GM23338 (cell line): ENCODE results near the gene SLC35F6. TPM values are rescaled to one million over a fixed set of nuclear protein-coding genes. Genes with fewer than 3 reads are reported as not detected.

ENCODE experiments used
- ATAC-seq: fragments of 200-7000 bp; cut with Tn5 transposase; 3 replicates; pipeline ENCODE4 v1.9.1; 2020
- DNase-seq: peaks from one replicate; pipeline ENCODE4 v3.0.0-alpha.2; 2015; ENCODE audit warnings: low spot score
- H2AFZ ChIP-seq: fragments of 200-600 bp; sonication (generic); 2 replicates; pipeline ENCODE4 v1.8.0; 2016; ENCODE audit warnings: antibody characterized with exemption, mild to moderate bottlenecking, moderate library complexity
- H3F3A ChIP-seq: fragments of 200-600 bp; sonication (generic); replicated peaks from 2 replicates; pipeline ENCODE4 v1.8.0; 2017; ENCODE audit warnings: antibody characterized with exemption, mixed run types, low read depth
- H3K27ac ChIP-seq: fragments of 200-600 bp; sonication (generic); 2 replicates; pipeline ENCODE4 v1.6.1; 2016; ENCODE audit warnings: low read depth
- H3K27me3 ChIP-seq: fragments of 200-600 bp; sonication (generic); 2 replicates; pipeline ENCODE4 v1.8.0; 2016; ENCODE audit warnings: mild to moderate bottlenecking, mixed run types, moderate library complexity; ENCODE audit not compliant: insufficient read depth
- H3K36me3 ChIP-seq: fragments of 200-600 bp; sonication (generic); 2 replicates; pipeline ENCODE4 v1.8.0; 2016; ENCODE audit warnings: mild to moderate bottlenecking; ENCODE audit not compliant: insufficient read depth
- H3K4me1 ChIP-seq: fragments of 200-600 bp; sonication (generic); 2 replicates; pipeline ENCODE4 v1.8.0; 2016; ENCODE audit warnings: mild to moderate bottlenecking, moderate library complexity; ENCODE audit not compliant: insufficient read depth
- H3K4me2 ChIP-seq: fragments of 200-600 bp; sonication (generic); 2 replicates; pipeline ENCODE4 v1.7.1; 2017; ENCODE audit warnings: mixed run types
- H3K4me3 ChIP-seq: fragments of 200-600 bp; sonication (generic); 2 replicates; pipeline ENCODE4 v1.6.1; 2016; ENCODE audit warnings: mixed run types
- H3K79me2 ChIP-seq: fragments of 200-600 bp; sonication (generic); replicated peaks from 2 replicates; pipeline ENCODE4 v1.8.0; 2017; ENCODE audit warnings: mild to moderate bottlenecking; ENCODE audit not compliant: insufficient read depth
- H3K9me2 ChIP-seq: fragments of 200-600 bp; sonication (generic); 2 replicates; pipeline ENCODE4 v1.8.0; 2017; ENCODE audit not compliant: insufficient read depth
- H4K20me1 ChIP-seq: fragments of 200-600 bp; sonication (generic); replicated peaks from 2 replicates; pipeline ENCODE4 v1.8.0; 2017; ENCODE audit warnings: mild to moderate bottlenecking; ENCODE audit not compliant: insufficient read depth
- H3K27ac Mint-ChIP-seq: 2 replicates; pipeline ENCODE4 v1.8.0; 2020; ENCODE audit warnings: inconsistent platforms, mild to moderate bottlenecking, moderate library complexity, mixed read lengths
- H3K27me3 Mint-ChIP-seq: 3 replicates; pipeline ENCODE4 v1.8.0; 2022; ENCODE audit warnings: low read depth, mild to moderate bottlenecking, moderate library complexity, mixed read lengths, inconsistent platforms; ENCODE audit not compliant: insufficient read depth, poor library complexity
- H3K36me3 Mint-ChIP-seq: 3 replicates; pipeline ENCODE4 v1.8.0; 2021; ENCODE audit warnings: low read depth, mild to moderate bottlenecking, inconsistent platforms, moderate library complexity, mixed read lengths
- H3K4me1 Mint-ChIP-seq: 3 replicates; pipeline ENCODE4 v1.8.0; 2020; ENCODE audit warnings: mild to moderate bottlenecking, inconsistent platforms, mixed read lengths
- H3K4me3 Mint-ChIP-seq: 3 replicates; pipeline ENCODE4 v1.8.0; 2021; ENCODE audit warnings: moderate library complexity, mild to moderate bottlenecking, inconsistent platforms, mixed read lengths
- H3K9me3 Mint-ChIP-seq: 3 replicates; pipeline ENCODE4 v1.8.0; 2020; ENCODE audit warnings: moderate library complexity, mild to moderate bottlenecking, inconsistent platforms, mixed read lengths
- CREB1 ChIP-seq: fragments of 250-450 bp; sonication (Bioruptor Pico); IDR thresholded peaks from 2 replicates; pipeline ENCODE4 v1.5.0; 2020; ENCODE audit warnings: low read depth, mild to moderate bottlenecking, moderate library complexity
- EZH2 ChIP-seq: fragments of 200-600 bp; sonication (generic); IDR thresholded peaks from one replicate; pipeline ENCODE4 v1.8.0; 2017; ENCODE audit warnings: antibody characterized with exemption, mild to moderate bottlenecking, low read depth; ENCODE audit not compliant: unreplicated experiment
- EZH2phosphoT487 ChIP-seq: fragments of 200-600 bp; sonication (generic); IDR thresholded peaks from one replicate; pipeline ENCODE4 v1.8.1; 2018; ENCODE audit warnings: antibody characterized with exemption; ENCODE audit not compliant: unreplicated experiment
- JUNB ChIP-seq: IDR thresholded peaks from one replicate; pipeline ENCODE4 v1.6.1; 2016; ENCODE audit warnings: antibody characterized with exemption; ENCODE audit not compliant: unreplicated experiment
- NANOG ChIP-seq: IDR thresholded peaks from 2 replicates; pipeline ENCODE4 v1.6.1; 2016; ENCODE audit warnings: antibody characterized with exemption, borderline replicate concordance
- STAT1 ChIP-seq: IDR thresholded peaks from one replicate; pipeline ENCODE4 v1.6.1; 2016; ENCODE audit warnings: antibody characterized with exemption; ENCODE audit not compliant: unreplicated experiment
- ZNF114 ChIP-seq: fragments of 250-450 bp; sonication (Bioruptor Pico); IDR thresholded peaks from 2 replicates; pipeline ENCODE4 v1.5.0; 2020; ENCODE audit warnings: mild to moderate bottlenecking, moderate library complexity
- ZNF331 ChIP-seq: fragments of 250-450 bp; sonication (Bioruptor Pico); IDR thresholded peaks from 2 replicates; pipeline ENCODE4 v1.5.0; 2020; ENCODE audit warnings: low read depth, mild to moderate bottlenecking, moderate library complexity
- polyA plus RNA-seq: library from polyadenylated mRNA; unstranded; fragments of >200 nt; fragmentation: Nextera tagmentation; extraction: Ambion mirVana; gene quantifications from 2 replicates; pipeline ENCODE4 v1.2.1, GENCODE V29; 2016
- total RNA-seq: library from RNA; depleted of rRNA; stranded (reverse); fragments of >200 nt; shearing (Covaris generic); gene quantifications from 2 replicates; pipeline ENCODE4 v1.2.3, GENCODE V29; 2014
- TF ChIP-seq, protein P1 (sequence below): IDR thresholded peaks from one replicate; pipeline ENCODE4 v1.6.1; 2018; ENCODE audit warnings: antibody characterized with exemption; ENCODE audit not compliant: unreplicated experiment
- TF ChIP-seq, protein P2 (sequence below): IDR thresholded peaks from 2 replicates; pipeline ENCODE4 v1.6.1; 2016; ENCODE audit warnings: antibody characterized with exemption
- TF ChIP-seq, protein P3 (sequence below), 2 experiments: fragments of 200-600 bp in 1 of 2; sonication (generic) in 1 of 2; conservative IDR thresholded peaks; 2 replicates each; pipeline versions ENCODE4 v1.5.1 to v1.6.1; 2016 to 2017; ENCODE audit warnings: antibody characterized with exemption in 2 of 2, low read depth in 2 of 2, mild to moderate bottlenecking in 2 of 2, moderate library complexity in 1 of 2
- TF ChIP-seq, protein P4 (sequence below): fragments of 250-450 bp; sonication (Bioruptor Pico); IDR thresholded peaks from 2 replicates; pipeline ENCODE4 v1.5.0; 2020; ENCODE audit warnings: mild to moderate bottlenecking, moderate library complexity

SLC35F6 gene
- total and polyA plus RNA-seq, 2 experiments from 2014 or later: 6.0 to 15.0 TPM

DNA sequence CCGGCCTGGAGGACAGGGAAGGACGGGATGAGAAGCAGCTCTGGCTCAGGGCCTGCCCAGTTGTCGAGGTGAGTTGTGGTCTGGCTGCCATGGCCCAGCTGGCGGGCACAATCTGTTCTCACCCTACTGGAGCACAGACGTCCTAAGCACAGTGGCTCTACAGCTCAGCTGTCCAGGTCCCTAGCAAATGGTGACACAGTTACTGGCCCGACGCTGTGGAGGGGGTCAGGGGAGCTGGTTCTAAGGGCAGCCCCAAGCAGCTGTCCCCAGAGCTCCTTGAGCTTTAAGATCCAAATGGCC lies 38.6 kb upstream of the SLC35F6 start (continued):
- TF ChIP-seq STAT1 (no peak), JUNB (no peak)
- TF ChIP-seq, protein P1, sequence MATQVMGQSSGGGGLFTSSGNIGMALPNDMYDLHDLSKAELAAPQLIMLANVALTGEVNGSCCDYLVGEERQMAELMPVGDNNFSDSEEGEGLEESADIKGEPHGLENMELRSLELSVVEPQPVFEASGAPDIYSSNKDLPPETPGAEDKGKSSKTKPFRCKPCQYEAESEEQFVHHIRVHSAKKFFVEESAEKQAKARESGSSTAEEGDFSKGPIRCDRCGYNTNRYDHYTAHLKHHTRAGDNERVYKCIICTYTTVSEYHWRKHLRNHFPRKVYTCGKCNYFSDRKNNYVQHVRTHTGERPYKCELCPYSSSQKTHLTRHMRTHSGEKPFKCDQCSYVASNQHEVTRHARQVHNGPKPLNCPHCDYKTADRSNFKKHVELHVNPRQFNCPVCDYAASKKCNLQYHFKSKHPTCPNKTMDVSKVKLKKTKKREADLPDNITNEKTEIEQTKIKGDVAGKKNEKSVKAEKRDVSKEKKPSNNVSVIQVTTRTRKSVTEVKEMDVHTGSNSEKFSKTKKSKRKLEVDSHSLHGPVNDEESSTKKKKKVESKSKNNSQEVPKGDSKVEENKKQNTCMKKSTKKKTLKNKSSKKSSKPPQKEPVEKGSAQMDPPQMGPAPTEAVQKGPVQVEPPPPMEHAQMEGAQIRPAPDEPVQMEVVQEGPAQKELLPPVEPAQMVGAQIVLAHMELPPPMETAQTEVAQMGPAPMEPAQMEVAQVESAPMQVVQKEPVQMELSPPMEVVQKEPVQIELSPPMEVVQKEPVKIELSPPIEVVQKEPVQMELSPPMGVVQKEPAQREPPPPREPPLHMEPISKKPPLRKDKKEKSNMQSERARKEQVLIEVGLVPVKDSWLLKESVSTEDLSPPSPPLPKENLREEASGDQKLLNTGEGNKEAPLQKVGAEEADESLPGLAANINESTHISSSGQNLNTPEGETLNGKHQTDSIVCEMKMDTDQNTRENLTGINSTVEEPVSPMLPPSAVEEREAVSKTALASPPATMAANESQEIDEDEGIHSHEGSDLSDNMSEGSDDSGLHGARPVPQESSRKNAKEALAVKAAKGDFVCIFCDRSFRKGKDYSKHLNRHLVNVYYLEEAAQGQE: no peak

DNA sequence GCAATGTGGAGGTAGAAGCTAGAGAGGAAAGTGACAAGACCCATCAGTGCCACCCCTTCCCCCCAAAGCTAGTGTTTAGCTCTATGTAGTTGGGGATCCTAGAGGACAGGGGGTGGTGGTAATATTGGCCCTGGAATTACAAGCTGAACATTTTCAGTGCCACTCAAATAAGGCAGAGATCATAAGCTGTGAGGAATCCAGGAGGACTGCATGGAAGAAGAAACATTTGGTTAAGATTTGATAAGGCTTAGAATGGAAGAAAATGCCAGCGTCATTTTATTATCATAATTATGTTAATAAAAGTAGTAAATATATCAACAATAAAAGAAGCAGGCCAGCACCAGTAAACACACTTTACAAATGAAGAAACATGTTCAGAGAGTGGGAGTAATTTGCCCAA lies 37.9 kb upstream of the SLC35F6 start:
- H3K27ac Mint-ChIP-seq: no peak overlapping the region
- Histone ChIP-seq H3K27ac (no peak overlapping the region), H2AFZ (no peak overlapping the region), H3K27me3 (no peaks in the 10 kb centered on the region), H3K4me2 (no peak overlapping the region), H3K9me2 (no peaks in the 10 kb centered on the region), H3K36me3 (no peaks in the 10 kb centered on the region), H3K79me2 (no peaks in the 10 kb centered on the region), H4K20me1 (no peaks in the 10 kb centered on the region), H3F3A (no peaks in the 10 kb centered on the region), H3K4me3 (no peak overlapping the region), H3K4me1 (no peaks in the 10 kb centered on the region; the same call in 1 of the 2 replicates)
- peaks cover 5% of the 10 kb centered on the region for H3K4me1 Mint-ChIP-seq
- H3K27me3 Mint-ChIP-seq: peaks cover 13% of the 10 kb centered on the region
- DNase-seq (no peak), ATAC-seq (no peak)
- TF ChIP-seq EZH2phosphoT487: no peak
- TF ChIP-seq, protein P2, sequence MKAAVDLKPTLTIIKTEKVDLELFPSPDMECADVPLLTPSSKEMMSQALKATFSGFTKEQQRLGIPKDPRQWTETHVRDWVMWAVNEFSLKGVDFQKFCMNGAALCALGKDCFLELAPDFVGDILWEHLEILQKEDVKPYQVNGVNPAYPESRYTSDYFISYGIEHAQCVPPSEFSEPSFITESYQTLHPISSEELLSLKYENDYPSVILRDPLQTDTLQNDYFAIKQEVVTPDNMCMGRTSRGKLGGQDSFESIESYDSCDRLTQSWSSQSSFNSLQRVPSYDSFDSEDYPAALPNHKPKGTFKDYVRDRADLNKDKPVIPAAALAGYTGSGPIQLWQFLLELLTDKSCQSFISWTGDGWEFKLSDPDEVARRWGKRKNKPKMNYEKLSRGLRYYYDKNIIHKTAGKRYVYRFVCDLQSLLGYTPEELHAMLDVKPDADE: no peak
- TF ChIP-seq STAT1: no peak
- TF ChIP-seq NANOG: no peak
- TF ChIP-seq ZNF331 (CRISPR knock-in tag): no peak
- no peak for TF ChIP-seq JUNB
- TF ChIP-seq ZNF114 (CRISPR knock-in tag): no peak
- TF ChIP-seq EZH2: no peak
- no peak for TF ChIP-seq CREB1 (CRISPR knock-in tag)
- TF ChIP-seq, protein P3, sequence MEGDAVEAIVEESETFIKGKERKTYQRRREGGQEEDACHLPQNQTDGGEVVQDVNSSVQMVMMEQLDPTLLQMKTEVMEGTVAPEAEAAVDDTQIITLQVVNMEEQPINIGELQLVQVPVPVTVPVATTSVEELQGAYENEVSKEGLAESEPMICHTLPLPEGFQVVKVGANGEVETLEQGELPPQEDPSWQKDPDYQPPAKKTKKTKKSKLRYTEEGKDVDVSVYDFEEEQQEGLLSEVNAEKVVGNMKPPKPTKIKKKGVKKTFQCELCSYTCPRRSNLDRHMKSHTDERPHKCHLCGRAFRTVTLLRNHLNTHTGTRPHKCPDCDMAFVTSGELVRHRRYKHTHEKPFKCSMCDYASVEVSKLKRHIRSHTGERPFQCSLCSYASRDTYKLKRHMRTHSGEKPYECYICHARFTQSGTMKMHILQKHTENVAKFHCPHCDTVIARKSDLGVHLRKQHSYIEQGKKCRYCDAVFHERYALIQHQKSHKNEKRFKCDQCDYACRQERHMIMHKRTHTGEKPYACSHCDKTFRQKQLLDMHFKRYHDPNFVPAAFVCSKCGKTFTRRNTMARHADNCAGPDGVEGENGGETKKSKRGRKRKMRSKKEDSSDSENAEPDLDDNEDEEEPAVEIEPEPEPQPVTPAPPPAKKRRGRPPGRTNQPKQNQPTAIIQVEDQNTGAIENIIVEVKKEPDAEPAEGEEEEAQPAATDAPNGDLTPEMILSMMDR (conservative IDR thresholded peaks at IDR 0.05; ENCODE audit: low read depth in 2 of 2): no peak
- TF ChIP-seq, protein P4, sequence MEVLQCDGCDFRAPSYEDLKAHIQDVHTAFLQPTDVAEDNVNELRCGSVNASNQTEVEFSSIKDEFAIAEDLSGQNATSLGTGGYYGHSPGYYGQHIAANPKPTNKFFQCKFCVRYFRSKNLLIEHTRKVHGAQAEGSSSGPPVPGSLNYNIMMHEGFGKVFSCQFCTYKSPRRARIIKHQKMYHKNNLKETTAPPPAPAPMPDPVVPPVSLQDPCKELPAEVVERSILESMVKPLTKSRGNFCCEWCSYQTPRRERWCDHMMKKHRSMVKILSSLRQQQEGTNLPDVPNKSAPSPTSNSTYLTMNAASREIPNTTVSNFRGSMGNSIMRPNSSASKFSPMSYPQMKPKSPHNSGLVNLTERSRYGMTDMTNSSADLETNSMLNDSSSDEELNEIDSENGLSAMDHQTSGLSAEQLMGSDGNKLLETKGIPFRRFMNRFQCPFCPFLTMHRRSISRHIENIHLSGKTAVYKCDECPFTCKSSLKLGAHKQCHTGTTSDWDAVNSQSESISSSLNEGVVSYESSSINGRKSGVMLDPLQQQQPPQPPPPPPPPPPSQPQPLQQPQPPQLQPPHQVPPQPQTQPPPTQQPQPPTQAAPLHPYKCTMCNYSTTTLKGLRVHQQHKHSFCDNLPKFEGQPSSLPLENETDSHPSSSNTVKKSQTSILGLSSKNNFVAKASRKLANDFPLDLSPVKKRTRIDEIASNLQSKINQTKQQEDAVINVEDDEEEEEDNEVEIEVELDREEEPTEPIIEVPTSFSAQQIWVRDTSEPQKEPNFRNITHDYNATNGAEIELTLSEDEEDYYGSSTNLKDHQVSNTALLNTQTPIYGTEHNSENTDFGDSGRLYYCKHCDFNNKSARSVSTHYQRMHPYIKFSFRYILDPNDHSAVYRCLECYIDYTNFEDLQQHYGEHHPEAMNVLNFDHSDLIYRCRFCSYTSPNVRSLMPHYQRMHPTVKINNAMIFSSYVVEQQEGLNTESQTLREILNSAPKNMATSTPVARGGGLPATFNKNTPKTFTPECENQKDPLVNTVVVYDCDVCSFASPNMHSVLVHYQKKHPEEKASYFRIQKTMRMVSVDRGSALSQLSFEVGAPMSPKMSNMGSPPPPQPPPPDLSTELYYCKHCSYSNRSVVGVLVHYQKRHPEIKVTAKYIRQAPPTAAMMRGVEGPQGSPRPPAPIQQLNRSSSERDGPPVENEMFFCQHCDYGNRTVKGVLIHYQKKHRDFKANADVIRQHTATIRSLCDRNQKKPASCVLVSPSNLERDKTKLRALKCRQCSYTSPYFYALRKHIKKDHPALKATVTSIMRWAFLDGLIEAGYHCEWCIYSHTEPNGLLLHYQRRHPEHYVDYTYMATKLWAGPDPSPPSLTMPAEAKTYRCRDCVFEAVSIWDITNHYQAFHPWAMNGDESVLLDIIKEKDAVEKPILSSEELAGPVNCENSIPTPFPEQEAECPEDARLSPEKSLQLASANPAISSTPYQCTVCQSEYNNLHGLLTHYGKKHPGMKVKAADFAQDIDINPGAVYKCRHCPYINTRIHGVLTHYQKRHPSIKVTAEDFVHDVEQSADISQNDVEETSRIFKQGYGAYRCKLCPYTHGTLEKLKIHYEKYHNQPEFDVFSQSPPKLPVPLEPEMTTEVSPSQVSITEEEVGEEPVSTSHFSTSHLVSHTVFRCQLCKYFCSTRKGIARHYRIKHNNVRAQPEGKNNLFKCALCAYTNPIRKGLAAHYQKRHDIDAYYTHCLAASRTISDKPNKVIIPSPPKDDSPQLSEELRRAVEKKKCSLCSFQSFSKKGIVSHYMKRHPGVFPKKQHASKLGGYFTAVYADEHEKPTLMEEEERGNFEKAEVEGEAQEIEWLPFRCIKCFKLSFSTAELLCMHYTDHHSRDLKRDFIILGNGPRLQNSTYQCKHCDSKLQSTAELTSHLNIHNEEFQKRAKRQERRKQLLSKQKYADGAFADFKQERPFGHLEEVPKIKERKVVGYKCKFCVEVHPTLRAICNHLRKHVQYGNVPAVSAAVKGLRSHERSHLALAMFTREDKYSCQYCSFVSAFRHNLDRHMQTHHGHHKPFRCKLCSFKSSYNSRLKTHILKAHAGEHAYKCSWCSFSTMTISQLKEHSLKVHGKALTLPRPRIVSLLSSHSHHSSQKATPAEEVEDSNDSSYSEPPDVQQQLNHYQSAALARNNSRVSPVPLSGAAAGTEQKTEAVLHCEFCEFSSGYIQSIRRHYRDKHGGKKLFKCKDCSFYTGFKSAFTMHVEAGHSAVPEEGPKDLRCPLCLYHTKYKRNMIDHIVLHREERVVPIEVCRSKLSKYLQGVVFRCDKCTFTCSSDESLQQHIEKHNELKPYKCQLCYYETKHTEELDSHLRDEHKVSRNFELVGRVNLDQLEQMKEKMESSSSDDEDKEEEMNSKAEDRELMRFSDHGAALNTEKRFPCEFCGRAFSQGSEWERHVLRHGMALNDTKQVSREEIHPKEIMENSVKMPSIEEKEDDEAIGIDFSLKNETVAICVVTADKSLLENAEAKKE (CRISPR knock-in tag): no peak
- H3K4me3 Mint-ChIP-seq: no peak overlapping the region
- H3K9me3 Mint-ChIP-seq: no peaks in the 10 kb centered on the region
- H3K36me3 Mint-ChIP-seq: no peaks in the 10 kb centered on the region
